IPS-20b (cell line): ENCODE results near the gene FYN.

ENCODE experiments used
- H3K27ac ChIP-seq: one replicate; pipeline ENCODE4 v1.5.1; 2013; ENCODE audit warnings: low read length
- H3K27me3 ChIP-seq: 2 replicates; pipeline ENCODE4 v1.6.1; 2013; ENCODE audit warnings: mild to moderate bottlenecking, low read length, inconsistent platforms; ENCODE audit not compliant: insufficient read depth
- H3K36me3 ChIP-seq: 2 replicates; pipeline ENCODE4 v1.6.1; 2013; ENCODE audit warnings: low read depth, mild to moderate bottlenecking, inconsistent platforms, low read length, moderate library complexity; ENCODE audit not compliant: insufficient read depth
- H3K4me1 ChIP-seq: 2 replicates; pipeline ENCODE4 v1.6.1; 2013; ENCODE audit warnings: mild to moderate bottlenecking, control low read depth, inconsistent platforms, low read length, moderate library complexity; ENCODE audit not compliant: insufficient read depth
- H3K4me3 ChIP-seq: 2 replicates; pipeline ENCODE4 v1.5.1; 2013; ENCODE audit warnings: mild to moderate bottlenecking, low read length, inconsistent platforms
- H3K9ac ChIP-seq: 2 replicates; pipeline ENCODE4 v1.6.1; 2013; ENCODE audit warnings: low read depth, mild to moderate bottlenecking, inconsistent platforms, low read length, moderate library complexity
- H3K9me3 ChIP-seq: 2 replicates; pipeline ENCODE4 v1.6.1; 2013; ENCODE audit warnings: mild to moderate bottlenecking, low read depth, low read length, inconsistent platforms; ENCODE audit not compliant: insufficient read depth

FYN gene

GRCh38 chr6:111759331-111759835 lies 113.9 kb downstream of the FYN start:
- H3K4me1 ChIP-seq = peaks cover 47% of the 10 kb centered on the region; the same call in 1 of the 2 replicates
- no peak overlapping the region for H3K9ac ChIP-seq
- H3K9me3 ChIP-seq = no peaks in the 10 kb centered on the region
- H3K4me3 ChIP-seq = no peak overlapping the region
- H3K36me3 ChIP-seq = no peaks in the 10 kb centered on the region
- H3K27me3 ChIP-seq = no peaks in the 10 kb centered on the region
- no peak overlapping the region for H3K27ac ChIP-seq

GRCh38 chr6:111758608-111759329 lies 114.5 kb downstream of the FYN start:
- no peaks in the 10 kb centered on the region for H3K27me3 ChIP-seq
- no peak overlapping the region for H3K27ac ChIP-seq
- H3K4me1 ChIP-seq = peaks cover 42% of the 10 kb centered on the region; the same call in 1 of the 2 replicates
- H3K9me3 ChIP-seq = no peaks in the 10 kb centered on the region
- H3K36me3 ChIP-seq = no peaks in the 10 kb centered on the region
- no peak overlapping the region for H3K4me3 ChIP-seq
- no peak overlapping the region for H3K9ac ChIP-seq

DNA sequence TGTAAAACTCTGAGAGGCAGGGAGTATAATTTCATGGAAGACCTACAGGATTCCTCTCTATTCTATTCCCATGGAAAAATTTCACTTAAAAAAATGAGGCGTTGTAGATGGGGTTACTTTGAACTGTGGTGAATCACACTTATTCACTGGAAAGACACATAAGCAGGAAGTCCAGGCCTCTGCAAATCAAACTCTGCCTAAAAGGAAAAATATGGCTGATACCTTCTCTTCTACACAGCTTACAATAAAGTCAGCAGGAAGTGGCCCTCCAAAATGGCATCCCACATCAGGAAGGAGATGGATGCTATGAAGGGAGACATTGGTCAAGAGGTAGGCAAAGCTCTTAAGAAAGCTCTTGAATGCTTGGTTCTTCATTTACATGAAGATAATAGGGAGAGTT lies 115.9 kb downstream of the FYN start:
- Histone ChIP-seq H3K4me3 (no peak overlapping the region), H3K4me1 (peaks cover 39% of the 10 kb centered on the region; the same call in 1 of the 2 replicates), H3K9me3 (no peaks in the 10 kb centered on the region), H3K9ac (no peak overlapping the region), H3K27ac (peak overlapping the region; percentile 43), H3K27me3 (no peaks in the 10 kb centered on the region), H3K36me3 (no peaks in the 10 kb centered on the region)

DNA sequence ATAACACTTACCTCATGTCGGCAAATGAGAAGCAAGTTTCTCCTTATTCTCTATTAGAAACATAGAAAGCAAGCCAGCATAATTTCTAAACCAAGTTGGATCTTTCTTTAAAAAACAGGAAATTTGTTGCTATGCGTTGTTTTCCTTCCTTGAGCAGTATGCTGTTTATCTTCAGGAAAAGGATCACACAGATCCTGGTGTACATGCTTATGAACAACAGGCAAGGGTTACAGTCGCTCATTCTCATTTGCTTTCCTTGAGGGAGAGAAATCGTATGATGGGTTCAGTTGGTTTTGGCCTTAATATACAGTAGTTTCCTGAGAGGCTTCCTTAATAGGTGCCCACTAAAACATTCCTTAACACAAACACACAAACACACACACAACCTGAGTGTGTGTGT lies 118.8 kb downstream of the FYN start:
- H3K9me3 ChIP-seq = no peaks in the 10 kb centered on the region
- no peak overlapping the region for H3K4me3 ChIP-seq
- H3K9ac ChIP-seq = no peak overlapping the region
- H3K27me3 ChIP-seq = no peaks in the 10 kb centered on the region
- H3K27ac ChIP-seq = no peak overlapping the region
- no peaks in the 10 kb centered on the region for H3K36me3 ChIP-seq
- peaks cover 34% of the 10 kb centered on the region; the same call in 1 of the 2 replicates for H3K4me1 ChIP-seq

- H3K4me3 ChIP-seq = no peak overlapping the region
- no peak overlapping the region for H3K27ac ChIP-seq
- no peaks in the 10 kb centered on the region for H3K27me3 ChIP-seq
- H3K9me3 ChIP-seq = no peaks in the 10 kb centered on the region
- H3K4me1 ChIP-seq = peaks cover 28% of the 10 kb centered on the region; the same call in 1 of the 2 replicates
- no peaks in the 10 kb centered on the region for H3K36me3 ChIP-seq
- no peak overlapping the region for H3K9ac ChIP-seq
Observed at GRCh38 chr6:111753573-111753972, 119.7 kb downstream of the FYN start.

DNA sequence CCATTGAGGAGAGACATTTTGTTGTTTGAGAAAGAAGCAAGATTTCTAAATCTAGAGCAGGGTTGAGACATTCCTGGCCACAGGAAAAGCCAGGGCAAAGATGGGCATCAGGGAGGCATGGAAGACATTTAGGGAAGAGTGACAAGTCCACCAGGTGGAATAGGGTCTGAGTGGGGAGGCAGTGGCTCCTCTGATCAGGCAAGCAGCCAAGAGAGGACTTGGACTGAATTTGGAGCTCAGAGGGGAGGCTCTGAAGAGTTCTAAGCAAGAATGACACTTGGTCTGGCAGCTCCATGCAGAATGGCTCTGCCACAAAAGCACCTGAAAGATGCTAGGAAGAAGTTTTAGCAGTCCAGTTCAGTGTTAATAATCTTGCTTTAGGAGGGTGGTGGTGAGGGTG lies 120.8 kb downstream of the FYN start:
- no peak overlapping the region for H3K4me3 ChIP-seq
- no peaks in the 10 kb centered on the region for H3K36me3 ChIP-seq
- H3K4me1 ChIP-seq = peaks cover 33% of the 10 kb centered on the region; the same call in 1 of the 2 replicates
- no peak overlapping the region for H3K27ac ChIP-seq
- no peaks in the 10 kb centered on the region for H3K27me3 ChIP-seq
- H3K9ac ChIP-seq = no peak overlapping the region
- no peaks in the 10 kb centered on the region for H3K9me3 ChIP-seq

GRCh38 chr6:111750753-111751673 lies 122.2 kb downstream of the FYN start:
- Histone ChIP-seq H3K4me3 (peak overlapping the region; percentile 28; the same call in 1 of the 2 replicates), H3K36me3 (no peaks in the 10 kb centered on the region), H3K9ac (peak overlapping the region; percentile 44; the same call in 1 of the 2 replicates), H3K27ac (peak overlapping the region; percentile 88), H3K4me1 (peaks cover 34% of the 10 kb centered on the region; the same call in 1 of the 2 replicates), H3K9me3 (no peaks in the 10 kb centered on the region), H3K27me3 (no peaks in the 10 kb centered on the region)

DNA sequence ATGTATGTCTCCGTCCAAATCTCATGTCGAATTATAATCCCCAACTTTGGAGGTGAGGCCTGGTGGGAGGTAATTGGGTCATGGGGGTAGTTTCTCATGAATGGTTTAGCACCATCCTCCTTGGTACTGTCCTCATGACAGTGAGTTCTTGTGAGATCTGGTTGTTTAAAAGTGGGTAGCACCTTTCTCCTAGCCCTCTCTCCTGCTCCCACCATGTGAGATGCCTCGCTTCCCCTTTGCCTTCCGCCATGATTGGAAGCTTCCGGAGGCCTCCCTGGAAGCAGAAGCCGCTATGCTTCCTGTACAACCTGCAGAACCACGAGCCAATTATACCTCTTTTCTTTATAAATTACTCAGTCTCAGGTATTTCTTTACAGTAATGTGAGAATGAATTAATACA lies 123.1 kb downstream of the FYN start:
- H3K4me1 ChIP-seq = peaks cover 40% of the 10 kb centered on the region; the same call in 1 of the 2 replicates
- H3K27me3 ChIP-seq = no peaks in the 10 kb centered on the region
- H3K4me3 ChIP-seq = no peak overlapping the region
- no peaks in the 10 kb centered on the region for H3K36me3 ChIP-seq
- no peaks in the 10 kb centered on the region for H3K9me3 ChIP-seq
- H3K9ac ChIP-seq = peak overlapping the region; percentile 44; the same call in 1 of the 2 replicates
- H3K27ac ChIP-seq = peak overlapping the region; percentile 18

GRCh38 chr6:111748231-111748647 lies 125.0 kb downstream of the FYN start:
- Histone ChIP-seq H3K9ac (no peak overlapping the region), H3K27ac (no peak overlapping the region), H3K36me3 (no peaks in the 10 kb centered on the region), H3K4me1 (peaks cover 42% of the 10 kb centered on the region; the same call in 1 of the 2 replicates), H3K9me3 (no peaks in the 10 kb centered on the region), H3K27me3 (no peaks in the 10 kb centered on the region), H3K4me3 (no peak overlapping the region)

DNA sequence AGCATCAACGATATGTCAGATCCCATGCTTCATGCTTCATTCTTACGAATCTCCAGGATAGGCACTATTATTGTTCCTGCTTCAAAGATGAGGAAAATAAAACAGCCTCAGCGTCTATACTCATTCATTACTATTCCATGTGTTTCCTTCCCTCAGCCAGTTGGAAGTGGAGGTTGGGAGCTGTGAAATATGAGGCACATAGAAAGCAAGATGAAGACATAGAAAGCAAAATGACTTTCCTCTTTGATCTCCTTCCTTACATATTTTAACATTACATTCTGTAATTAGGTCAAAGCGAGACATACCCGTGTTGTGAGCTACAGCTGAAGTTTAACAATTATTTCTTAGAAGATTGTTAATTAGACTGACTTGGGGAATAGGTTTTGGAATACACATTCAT lies 125.4 kb downstream of the FYN start:
- Histone ChIP-seq H3K9ac (no peak overlapping the region), H3K36me3 (no peaks in the 10 kb centered on the region), H3K9me3 (no peaks in the 10 kb centered on the region), H3K4me1 (peaks cover 42% of the 10 kb centered on the region; the same call in 1 of the 2 replicates), H3K4me3 (no peak overlapping the region), H3K27me3 (no peaks in the 10 kb centered on the region), H3K27ac (no peak overlapping the region)

DNA sequence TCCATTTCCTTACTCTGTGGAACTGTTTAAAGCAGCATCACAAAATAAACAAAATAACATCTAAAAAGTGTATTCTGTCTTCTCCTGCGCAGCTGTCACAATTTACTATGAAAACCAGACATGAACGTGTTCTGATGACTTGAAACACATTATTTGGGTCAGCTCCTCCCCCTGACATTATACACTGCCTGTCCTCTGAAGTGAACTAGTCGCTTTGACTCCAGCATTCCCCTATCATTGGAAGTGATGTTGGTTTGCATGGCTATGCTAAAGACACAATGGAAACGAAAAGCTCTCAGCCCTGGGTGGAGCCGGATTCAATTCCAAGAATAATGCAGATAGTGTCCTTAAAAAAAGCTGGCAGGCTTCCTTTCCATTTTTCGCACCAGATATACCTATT lies 125.9 kb downstream of the FYN start:
- Histone ChIP-seq H3K9ac (no peak overlapping the region), H3K4me1 (peaks cover 42% of the 10 kb centered on the region; the same call in 1 of the 2 replicates), H3K27me3 (no peaks in the 10 kb centered on the region), H3K9me3 (no peaks in the 10 kb centered on the region), H3K27ac (no peak overlapping the region), H3K4me3 (no peak overlapping the region), H3K36me3 (no peaks in the 10 kb centered on the region)
